ENCODE results near the gene DNAH14.

GRCh38 chr1:225021037-225021436 lies 91.6 kb downstream of the DNAH14 start:
- TF ChIP-seq GATA3 (IDR thresholded peaks at IDR 0.05; ENCODE audit: low read depth, low read length) (no peak), GATA2 (IDR thresholded peaks at IDR 0.05; ENCODE audit: low read depth, low read length) (no peak)
